GM11168 (cell line): ENCODE data around the gene DGKG.

Experiments
- in situ Hi-C: fragments of 300-500 bp; cut with MboI; formaldehyde crosslinking; loops from one replicate; pipeline ENCODE4 v1.12.0; 2022; ENCODE audit warnings: low sequenced_read_pairs; ENCODE audit not compliant: unreplicated experiment

Gene DGKG

GRCh38 chr3:186216900-186217819 is 144.9 kb downstream of the DGKG start:
- in situ Hi-C loops: no loop called here

- in situ Hi-C loops: no loop called here
Measured at GRCh38 chr3:186214670-186215069, 147.4 kb downstream of the DGKG start.

- in situ Hi-C loops: no loop called here
Measured at GRCh38 chr3:186213946-186214345, 148.1 kb downstream of the DGKG start.

- in situ Hi-C loops: no loop called here
Measured at GRCh38 chr3:186212611-186213010, 149.4 kb downstream of the DGKG start.

DNA sequence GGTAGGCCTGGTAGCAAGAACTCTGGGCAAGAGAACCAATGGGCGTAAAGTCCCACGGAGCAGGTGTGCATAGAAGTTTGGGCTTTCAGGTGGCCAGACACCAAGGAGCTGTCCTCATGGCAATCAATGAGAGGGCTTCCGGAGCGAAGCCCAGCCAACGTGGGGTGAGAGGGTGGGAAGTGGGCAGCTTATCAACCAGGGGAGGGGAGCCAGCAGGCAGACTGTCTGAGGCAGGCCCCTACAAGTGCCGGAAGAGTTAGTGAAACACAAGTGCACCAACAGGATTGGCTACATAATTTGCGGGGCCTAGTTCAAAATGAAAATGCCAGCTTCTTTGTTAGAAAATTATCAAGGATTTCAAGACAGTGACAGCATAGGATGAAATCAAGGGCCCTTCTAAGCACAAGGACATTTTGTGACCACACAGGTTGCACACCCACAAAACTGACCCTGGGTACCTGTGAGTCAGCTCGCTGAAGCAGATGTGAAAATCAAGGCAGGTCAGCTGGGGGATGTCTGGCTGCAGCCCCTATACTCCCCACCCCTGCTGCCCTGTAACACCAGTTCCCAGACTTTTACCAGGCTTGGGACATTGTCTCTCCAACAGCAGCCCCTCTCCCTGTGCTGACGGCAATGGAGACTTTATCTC is 151.1 kb downstream of the DGKG start:
- in situ Hi-C loops: no loop called here

DNA sequence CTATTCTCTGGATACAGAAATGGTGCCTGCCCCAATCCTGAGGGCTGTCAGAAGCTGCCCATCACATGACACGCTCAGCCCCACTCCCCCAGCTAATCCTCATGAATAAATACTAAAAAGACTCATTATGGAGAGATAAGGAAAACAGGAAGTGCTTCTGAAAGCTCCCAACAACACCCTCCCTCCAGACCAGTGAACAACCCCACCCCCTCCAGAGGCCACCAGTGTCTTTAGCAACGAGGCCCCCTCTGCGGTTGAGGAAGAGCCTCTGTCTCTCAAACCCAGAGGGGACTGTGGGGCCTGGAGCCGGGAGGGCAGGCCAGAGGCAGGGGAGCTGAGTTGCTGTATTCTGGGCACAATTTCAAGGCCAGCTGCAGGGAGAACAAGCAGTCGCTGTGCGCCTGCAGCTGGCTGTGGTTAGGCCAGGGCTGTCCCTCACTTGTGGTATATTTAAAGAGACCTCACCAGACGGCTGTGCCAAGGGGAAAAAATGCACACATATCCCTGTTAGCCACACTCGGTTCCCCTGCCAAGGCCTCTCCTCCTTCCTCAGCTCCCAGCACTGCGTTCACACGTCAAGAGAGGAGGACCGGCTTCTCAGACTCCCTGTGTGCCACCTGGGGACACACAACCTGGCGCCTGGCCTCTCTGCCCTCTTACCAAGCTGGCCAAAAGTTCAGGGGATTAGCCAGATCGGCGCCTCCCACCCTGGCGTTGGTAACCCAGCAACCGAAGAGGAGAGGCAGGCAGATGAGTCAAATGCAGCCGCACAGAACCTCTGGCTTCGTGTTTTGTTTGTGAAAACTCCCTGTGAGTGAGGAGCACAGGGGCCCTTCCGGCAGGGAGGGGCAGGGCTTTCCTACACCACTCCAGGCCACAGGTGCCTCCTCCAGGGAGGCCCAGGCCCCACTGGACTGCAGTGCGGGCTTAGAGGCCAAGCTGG is 152.0 kb downstream of the DGKG start:
- in situ Hi-C loops: no loop called here

DNA sequence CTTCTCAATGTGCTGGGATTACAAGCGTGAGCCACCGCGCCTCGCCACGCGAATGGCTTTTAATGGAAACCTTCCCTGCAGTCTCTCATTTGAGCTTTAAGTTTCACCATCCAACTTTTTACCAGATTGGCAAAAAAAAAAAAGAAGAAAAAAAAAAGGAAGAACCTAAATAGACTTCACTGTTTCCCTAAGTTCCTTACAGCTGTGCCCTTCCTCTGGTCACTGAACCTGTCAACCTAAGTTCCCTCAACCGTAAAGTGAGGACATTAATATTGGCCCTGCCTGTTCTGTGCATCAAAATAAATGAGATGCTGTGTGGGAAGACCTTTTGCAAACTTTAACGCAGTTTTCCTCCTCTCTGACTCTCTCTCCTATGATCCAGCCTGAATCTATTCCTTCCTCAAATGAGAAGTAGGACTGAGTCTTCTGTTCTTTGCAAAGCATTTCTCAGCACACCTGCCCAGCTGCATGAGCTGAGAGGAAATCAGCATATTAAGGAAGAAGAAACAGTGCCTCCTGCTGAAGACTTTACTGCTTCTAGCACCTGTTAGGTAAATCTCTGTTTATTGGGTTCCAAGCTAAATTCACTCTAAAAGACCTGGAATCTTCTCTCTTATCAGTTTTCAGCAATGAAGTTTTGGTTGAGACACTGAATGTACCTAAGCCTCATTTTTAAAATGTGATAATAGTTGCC is 153.6 kb downstream of the DGKG start:
- in situ Hi-C loops: no loop called here

DNA sequence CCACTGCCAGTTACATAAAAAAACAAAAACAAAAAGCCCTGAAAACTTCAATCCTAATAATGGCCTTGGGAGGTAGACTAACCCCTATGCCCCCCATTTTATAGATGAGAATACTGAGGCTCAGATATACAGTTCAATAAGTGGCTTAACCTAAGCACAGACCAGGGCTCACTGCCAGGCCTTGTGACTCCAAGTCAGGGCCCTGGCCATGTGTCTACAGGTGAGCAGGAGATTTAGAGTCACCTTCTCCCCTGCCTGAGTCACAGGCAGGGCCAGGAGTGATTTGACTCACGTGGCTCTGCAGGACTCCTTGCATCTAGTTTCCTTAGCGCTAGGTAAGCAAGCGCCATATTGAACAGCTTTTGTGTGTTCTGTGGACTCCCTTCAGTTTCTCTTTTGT is 154.5 kb downstream of the DGKG start:
- in situ Hi-C loops: no loop called here

GRCh38 chr3:186200726-186201125 is 161.3 kb downstream of the DGKG start:
- in situ Hi-C loops: no loop called here

GRCh38 chr3:186198442-186198841 is 163.6 kb downstream of the DGKG start:
- in situ Hi-C loops: no loop called here

GRCh38 chr3:186194451-186194811 is 167.6 kb downstream of the DGKG start:
- in situ Hi-C loops: no loop called here

DNA sequence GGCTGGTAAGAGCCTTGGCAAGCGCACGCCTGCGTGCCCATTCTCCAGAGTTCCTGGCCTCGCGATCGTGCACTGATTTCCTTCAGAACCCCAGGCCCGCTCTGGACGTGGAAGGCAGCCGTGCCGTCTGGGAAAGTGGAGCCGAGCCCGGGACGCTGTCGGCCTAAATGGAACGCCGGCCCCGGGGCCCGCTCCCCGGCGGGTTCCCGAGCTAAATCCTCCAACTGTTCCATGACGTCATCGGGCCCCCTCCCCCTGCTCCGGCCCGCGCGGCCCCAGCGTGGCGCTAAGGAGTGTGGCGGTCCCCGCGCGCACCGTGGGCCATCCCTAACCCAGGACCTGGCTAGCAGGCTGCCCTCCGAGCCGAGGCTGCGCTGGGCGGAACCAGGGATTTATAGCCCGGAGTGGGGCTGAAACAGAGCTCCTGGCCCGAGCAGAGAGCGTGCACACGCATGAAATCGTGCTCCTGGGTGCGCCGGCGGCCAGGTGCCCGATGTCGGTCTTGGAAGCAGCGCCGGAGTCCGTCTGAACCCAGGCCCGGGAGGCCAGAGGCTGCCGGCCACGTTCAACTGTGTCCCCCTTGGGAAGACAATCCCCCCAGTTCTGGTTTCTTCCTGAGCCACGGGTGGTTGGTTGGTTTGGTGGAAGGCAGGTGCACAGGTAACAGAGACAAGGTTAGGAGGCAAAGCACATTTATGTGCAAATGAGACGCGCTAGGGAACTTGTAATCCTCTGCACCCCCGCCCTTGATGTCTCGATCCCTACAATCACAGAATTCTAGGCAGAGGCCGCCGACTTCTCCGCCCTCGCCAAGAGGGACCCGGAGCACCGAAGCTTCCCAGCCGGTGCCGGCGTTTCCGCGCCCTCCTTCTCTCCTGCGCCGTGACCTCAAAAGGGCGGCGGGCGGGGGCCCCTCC is 168.2 kb downstream of the DGKG start:
- in situ Hi-C loops: no loop called here

- in situ Hi-C loops: no loop called here
Measured at GRCh38 chr3:186192823-186193222, 169.2 kb downstream of the DGKG start.

- in situ Hi-C loops: no loop called here
Measured at GRCh38 chr3:186189492-186189891, 172.5 kb downstream of the DGKG start.

DNA sequence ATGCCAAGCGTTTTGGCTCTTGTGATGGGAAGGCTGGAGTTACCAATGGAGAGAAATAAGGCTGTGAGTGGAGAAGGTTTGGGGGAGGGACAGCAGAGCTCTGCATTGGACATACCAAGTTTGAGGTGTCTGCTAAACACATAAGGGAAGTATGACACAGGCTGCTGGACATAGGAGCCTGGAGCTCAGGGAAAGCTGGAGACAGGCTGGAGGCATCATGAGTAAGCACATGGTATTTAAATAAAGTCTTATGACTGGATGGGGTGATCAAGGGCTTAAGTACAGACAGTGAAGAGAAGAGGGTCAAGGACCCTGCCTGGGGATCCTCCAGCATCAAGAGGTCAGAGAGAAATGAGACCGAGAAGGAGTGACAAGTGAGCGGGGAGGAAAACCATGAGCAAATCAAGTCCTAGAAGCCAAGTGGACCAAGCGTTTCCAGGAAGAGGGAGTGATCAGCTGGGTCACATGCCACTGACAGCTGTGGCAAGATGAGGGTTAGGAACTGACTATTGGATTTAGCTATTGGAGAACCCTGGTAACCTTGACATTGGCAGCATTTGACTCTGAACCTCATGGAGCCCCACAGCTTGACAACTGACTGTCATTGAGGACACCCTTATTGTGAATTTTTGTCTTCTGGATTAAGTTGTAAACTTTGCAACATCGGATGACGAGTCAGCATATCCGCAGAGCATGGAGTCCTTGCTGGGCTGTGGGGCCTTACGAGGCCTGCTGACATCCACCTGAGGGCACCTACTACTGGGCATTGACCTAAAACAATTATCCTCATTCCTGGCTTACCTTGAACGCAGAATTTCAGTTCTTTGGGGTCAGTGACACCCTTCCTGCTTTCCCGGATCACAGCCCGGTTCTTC is 174.4 kb downstream of the DGKG start:
- in situ Hi-C loops: no loop called here

GRCh38 chr3:186185194-186185787 is 176.7 kb downstream of the DGKG start:
- in situ Hi-C loops: no loop called here

- in situ Hi-C loops: no loop called here
Measured at GRCh38 chr3:186184021-186184420, 178.0 kb downstream of the DGKG start.

GRCh38 chr3:186182850-186183249 is 179.2 kb downstream of the DGKG start:
- in situ Hi-C loops: no loop called here
